Endothelial cell of umbilical vein (primary cell): ENCODE results near the gene GPRC5D. TPM values are rescaled to one million over a fixed set of nuclear protein-coding genes. Genes with fewer than 3 reads are reported as not detected.

Experiments
- BruUV-seq: library from RNA; stranded (reverse); fragments of 400-500 nt; replicated peaks from 2 replicates; lab custom pipeline; 2021; lab: Mats Ljungman, UMichigan
- CTCF ChIA-PET: fragments of 300-600, 350-600 bp; sonication (Branson Sonifier 250); formaldehyde crosslinking; loops from one replicate; lab custom pipeline; 2021; ENCODE audit warnings: antibody characterized with exemption, inconsistent platforms; lab: Charles Lee
- POLR2A ChIA-PET: fragments of 300-600, 350-600 bp; sonication (Branson Sonifier 250); formaldehyde crosslinking; loops from one replicate; lab custom pipeline; 2021; ENCODE audit warnings: antibody characterized with exemption, inconsistent platforms; lab: Charles Lee
- DNase-seq: peaks from one replicate; pipeline ENCODE4 v3.0.0-alpha.2; 2011; ENCODE audit warnings: low read depth, low spot score
- FAIRE-seq: peaks from 2 replicates; lab custom pipeline; 2011; peaks lifted over from hg19 to GRCh38; lab: Jason Lieb, UNC
- H2AFZ ChIP-seq: 2 replicates; pipeline ENCODE4 v1.6.0; 2012; ENCODE audit warnings: low read depth, low read length, control low read depth, inconsistent platforms
- H3K27ac ChIP-seq: 2 replicates; pipeline ENCODE4 v1.5.1; 2011; ENCODE audit warnings: low read depth, mild to moderate bottlenecking, control low read depth, low read length, moderate library complexity; ENCODE audit not compliant: insufficient read depth
- H3K27me3 ChIP-seq, 2 experiments: 2 replicates each; pipeline versions ENCODE4 v1.6.0 to v1.6.1; 2011; ENCODE audit warnings: low read length in 2 of 2, mixed read lengths in 1 of 2; ENCODE audit not compliant: control insufficient read depth in 2 of 2, insufficient read depth in 2 of 2
- H3K36me3 ChIP-seq, 2 experiments: 2 replicates in 1 of 2; 3 replicates in 1 of 2; pipeline ENCODE4 v1.5.1; 2011; ENCODE audit warnings: low read length in 2 of 2, mild to moderate bottlenecking in 1 of 2, moderate library complexity in 1 of 2; ENCODE audit not compliant: control insufficient read depth in 2 of 2, insufficient read depth in 2 of 2; ENCODE audit errors: extremely low read depth in 1 of 2
- H3K4me1 ChIP-seq: 3 replicates; pipeline ENCODE4 v1.5.1; 2011; ENCODE audit warnings: mild to moderate bottlenecking, low read length; ENCODE audit not compliant: control insufficient read depth, insufficient read depth; ENCODE audit errors: extremely low read depth
- H3K4me2 ChIP-seq: 2 replicates; pipeline ENCODE4 v1.6.1; 2011; ENCODE audit warnings: low read length, control low read depth, mixed read lengths; ENCODE audit not compliant: insufficient read depth
- H3K4me3 ChIP-seq, 3 experiments: fragments of 200-600 bp in 1 of 3; sonication (generic), shearing (Covaris generic) in 1 of 3; replicated peaks in 1 of 3; 2 replicates each; pipeline ENCODE4 v1.5.1; 2011 to 2016; ENCODE audit warnings: control low read depth in 3 of 3, low read length in 3 of 3, mild to moderate bottlenecking in 2 of 3, inconsistent platforms in 1 of 3, low read depth in 1 of 3, moderate library complexity in 1 of 3; ENCODE audit not compliant: insufficient read depth in 1 of 3
- H3K79me2 ChIP-seq: 2 replicates; pipeline ENCODE4 v1.6.0; 2012; ENCODE audit warnings: low read length, inconsistent platforms; ENCODE audit not compliant: control insufficient read depth, insufficient read depth
- H3K9ac ChIP-seq: replicated peaks from 2 replicates; pipeline ENCODE3; 2011; ENCODE audit warnings: low read length, control low read depth; ENCODE audit not compliant: insufficient read depth; ENCODE audit errors: extremely low read depth
- H3K9me1 ChIP-seq: replicated peaks from 3 replicates; pipeline ENCODE4 v1.6.0; 2011; ENCODE audit warnings: mild to moderate bottlenecking, low read length; ENCODE audit not compliant: control insufficient read depth, insufficient read depth; ENCODE audit errors: extremely low read depth
- H3K9me3 ChIP-seq: replicated peaks from 2 replicates; pipeline ENCODE4 v1.5.1; 2012; ENCODE audit warnings: low read length, inconsistent platforms; ENCODE audit not compliant: control insufficient read depth, insufficient read depth
- H4K20me1 ChIP-seq: replicated peaks from 2 replicates; pipeline ENCODE3; 2011; ENCODE audit warnings: mild to moderate bottlenecking, low read length; ENCODE audit not compliant: control insufficient read depth, insufficient read depth; ENCODE audit errors: extremely low read depth
- POLR2A ChIP-seq: IDR thresholded peaks from 2 replicates; pipeline ENCODE4 v1.6.1; 2012; ENCODE audit warnings: low read depth, mild to moderate bottlenecking, control low read depth, low read length
- dilution Hi-C: fragments of 300-500 bp; cut with MboI; formaldehyde crosslinking; loops from one replicate; pipeline ENCODE4 v1.15.0; 2019; ENCODE audit warnings: low sequenced_read_pairs; ENCODE audit not compliant: extremely low pct_ligation_motif_present
- intact Hi-C: fragments of 100-400 bp; cut with micrococcal nuclease; formaldehyde crosslinking; loops from one replicate; pipeline ENCODE4 v1.10.0; 2022
- polyA plus RNA-seq, 4 experiments: library from polyadenylated mRNA; depleted of rRNA in 3 of 4; stranded (reverse) in 3 of 4; unstranded in 1 of 4; fragments of >200 nt; gene quantifications; 2 replicates each; pipeline versions ENCODE4 v1.2.1 to v1.2.3, GENCODE V29; 2011 to 2012; ENCODE audit warnings: missing spikeins in 1 of 4
- total RNA-seq: library from RNA; stranded (reverse); gene quantifications from 2 replicates; pipeline ENCODE4 v1.2.3, GENCODE V29; 2021
- TF ChIP-seq, protein P1 (sequence below), 2 donors: IDR thresholded peaks; 1 replicate in 1 of 2; 2 replicates in 1 of 2; pipeline ENCODE4 v1.5.1; 2011; ENCODE audit warnings: low read length in 2 of 2, mild to moderate bottlenecking in 2 of 2, moderate library complexity in 2 of 2, control low read depth in 1 of 2, inconsistent platforms in 1 of 2, low read depth in 1 of 2; ENCODE audit not compliant: insufficient read depth in 1 of 2; ENCODE audit errors: extremely low read depth in 1 of 2
- TF ChIP-seq, protein P2 (sequence below): IDR thresholded peaks from 2 replicates; pipeline ENCODE4 v1.6.1; 2011; ENCODE audit not compliant: insufficient read depth, insufficient read length

Gene GPRC5D
- total and polyA plus RNA-seq, 2 donors (not counting 3 experiments of a cell fraction or from before 2014, with no cell fraction given), result not detected

DNA sequence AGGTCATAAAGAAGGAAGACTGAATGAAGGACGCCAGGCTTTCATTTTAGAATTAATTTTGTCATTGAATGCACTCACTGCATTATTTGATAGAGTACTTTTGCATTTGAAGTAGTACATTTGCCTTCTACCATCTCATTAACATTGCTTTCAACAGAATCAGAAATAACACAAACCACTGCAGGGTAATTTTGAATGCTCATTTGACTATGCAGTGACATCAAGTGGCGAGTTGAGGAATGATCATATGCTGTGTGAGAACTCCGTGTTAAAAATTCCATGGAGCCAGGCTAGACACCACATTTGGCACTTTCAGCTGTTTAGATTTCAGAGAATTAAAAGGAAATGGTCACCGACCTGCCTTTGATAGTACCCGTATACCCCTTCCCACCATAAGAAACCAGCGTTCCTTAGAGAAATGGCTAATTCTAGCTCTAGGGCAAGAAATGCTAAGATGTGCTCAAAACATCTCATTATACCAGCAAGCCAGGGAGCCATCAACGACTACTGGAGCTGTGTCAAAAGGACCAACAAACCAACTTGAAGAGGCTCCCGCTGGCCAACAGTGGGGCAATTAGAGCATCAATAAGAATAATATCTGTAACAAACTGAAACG lies 31.6 kb upstream of the GPRC5D start:
- POLR2A ChIA-PET, result no interaction called here
- peak overlapping the region; percentile 25 for H3K27ac ChIP-seq

More for the DNA sequence above, 31.6 kb upstream of the GPRC5D start:
- no peak overlapping the region for H3K4me3 ChIP-seq
- H3K4me2 ChIP-seq, result no peak overlapping the region
- no peaks in the 10 kb centered on the region for H3K9me3 ChIP-seq
- H4K20me1 ChIP-seq, result no peaks in the 10 kb centered on the region
- DNase-seq (peak; percentile 78), FAIRE-seq (peak; percentile 87)
- intact Hi-C loops, result loop anchor here (1.0 to 2.0 kb wide), 4 partner anchors 67 to 257 kb away; no protein-coding TSS in a partner anchor
- no peaks in the 10 kb centered on the region for H3K9me1 ChIP-seq
- CTCF ChIA-PET, result interaction anchor here (0.6 to 11.7 kb wide), 31 partner anchors 9 to 717 kb away, joined by 3 to 159 read pairs (median 4); partner anchors contain the start of genes GPRC5A and LRP6
- H3K4me1 ChIP-seq, result peaks cover 20% of the 10 kb centered on the region
- H3K79me2 ChIP-seq, result no peaks in the 10 kb centered on the region
- no peaks in the 10 kb centered on the region for H3K27me3 ChIP-seq
- no TSS peak for BruUV-seq
- dilution Hi-C loops, result loop anchor here (10.0 kb wide), 2 partner anchors 149 to 231 kb away; no protein-coding TSS in a partner anchor
- TF ChIP-seq, protein P1, sequence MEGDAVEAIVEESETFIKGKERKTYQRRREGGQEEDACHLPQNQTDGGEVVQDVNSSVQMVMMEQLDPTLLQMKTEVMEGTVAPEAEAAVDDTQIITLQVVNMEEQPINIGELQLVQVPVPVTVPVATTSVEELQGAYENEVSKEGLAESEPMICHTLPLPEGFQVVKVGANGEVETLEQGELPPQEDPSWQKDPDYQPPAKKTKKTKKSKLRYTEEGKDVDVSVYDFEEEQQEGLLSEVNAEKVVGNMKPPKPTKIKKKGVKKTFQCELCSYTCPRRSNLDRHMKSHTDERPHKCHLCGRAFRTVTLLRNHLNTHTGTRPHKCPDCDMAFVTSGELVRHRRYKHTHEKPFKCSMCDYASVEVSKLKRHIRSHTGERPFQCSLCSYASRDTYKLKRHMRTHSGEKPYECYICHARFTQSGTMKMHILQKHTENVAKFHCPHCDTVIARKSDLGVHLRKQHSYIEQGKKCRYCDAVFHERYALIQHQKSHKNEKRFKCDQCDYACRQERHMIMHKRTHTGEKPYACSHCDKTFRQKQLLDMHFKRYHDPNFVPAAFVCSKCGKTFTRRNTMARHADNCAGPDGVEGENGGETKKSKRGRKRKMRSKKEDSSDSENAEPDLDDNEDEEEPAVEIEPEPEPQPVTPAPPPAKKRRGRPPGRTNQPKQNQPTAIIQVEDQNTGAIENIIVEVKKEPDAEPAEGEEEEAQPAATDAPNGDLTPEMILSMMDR (IDR thresholded peaks at IDR 0.05; ENCODE audit: extremely low read depth in 1 of 2, insufficient read depth in 1 of 2, low read depth in 1 of 2, low read length in 2 of 2), result peak; percentile 56 to 60
- no peak for TF ChIP-seq POLR2A
- TF ChIP-seq, protein P2, sequence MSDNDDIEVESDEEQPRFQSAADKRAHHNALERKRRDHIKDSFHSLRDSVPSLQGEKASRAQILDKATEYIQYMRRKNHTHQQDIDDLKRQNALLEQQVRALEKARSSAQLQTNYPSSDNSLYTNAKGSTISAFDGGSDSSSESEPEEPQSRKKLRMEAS, result no peak
- H3K36me3 ChIP-seq, result peaks cover 2 to 10% of the 10 kb centered on the region in 2 experiments
- no peak overlapping the region for H3K9ac ChIP-seq
- no peak overlapping the region for H2AFZ ChIP-seq
